ENCODE results near the gene GRK4. TPM values are rescaled to one million over a fixed set of nuclear protein-coding genes. Genes with fewer than 3 reads are reported as not detected.
"Not testable (repeated sequence)": the region's sequence is repeated elsewhere in the genome, so short reads cannot be mapped to it uniquely, and the experiment has no call there.

Gene GRK4
- total RNA-seq, 1 experiment from 2014 or later, result 3.8 TPM

DNA sequence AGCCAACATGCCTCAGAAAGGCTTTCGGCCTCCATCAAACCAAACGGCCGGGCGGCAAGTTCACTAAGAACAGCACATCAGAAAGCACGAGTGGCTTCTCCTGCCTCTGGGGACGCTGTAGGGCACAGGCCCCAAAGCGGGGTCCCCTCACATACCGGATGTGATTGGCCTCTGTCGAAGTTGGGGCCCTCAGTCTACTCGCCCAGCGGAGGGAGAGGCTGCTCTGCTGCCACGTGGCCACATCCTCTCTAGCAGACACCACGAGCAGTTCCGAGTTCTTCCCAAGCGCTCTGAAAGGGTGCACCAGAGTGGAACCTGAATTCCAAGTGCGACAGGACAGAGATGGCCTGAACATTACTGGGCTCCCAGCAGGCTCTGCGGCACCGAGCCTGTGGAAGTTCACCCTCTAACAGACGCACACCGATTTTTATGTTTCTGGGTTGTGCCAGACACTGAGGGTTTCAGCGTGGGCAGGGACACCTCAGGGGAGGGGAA, 21.3 kb upstream of the GRK4 start:
- no peak overlapping the region for H3K9ac ChIP-seq (ENCODE audit: low read length)
- no peaks in the 10 kb centered on the region for H3K79me2 ChIP-seq (ENCODE audit: low read length)
- H3K4me2 ChIP-seq (ENCODE audit: low read depth, low read length, poor library complexity, severe bottlenecking), result no peak overlapping the region
- H2AFZ ChIP-seq (ENCODE audit: low read length), result no peak overlapping the region
- 0 out of 2 replicates have a peak, but pooled peaks cover 13% of the 10 kb centered on the region for H4K20me1 ChIP-seq (ENCODE audit: insufficient read depth, low read depth, low read length)
- peaks cover 47% of the 10 kb centered on the region for H3K36me3 ChIP-seq (ENCODE audit: insufficient read depth, low read length)
- H3K4me1 ChIP-seq (ENCODE audit: low read length), result peaks cover 10% of the 10 kb centered on the region
- H3K4me3 ChIP-seq (ENCODE audit: low read length), result no peak overlapping the region
- no peaks in the 10 kb centered on the region for H3K9me2 ChIP-seq (replicated peaks; ENCODE audit: insufficient read depth, low read length)
- no peaks in the 10 kb centered on the region for H3K27me3 ChIP-seq (ENCODE audit: low read length)
- DNase-seq, result no peak
- no peaks in the 10 kb centered on the region for H3K9me3 ChIP-seq (ENCODE audit: low read length)
- no peak overlapping the region for H3K27ac ChIP-seq (ENCODE audit: low read length)

DNA sequence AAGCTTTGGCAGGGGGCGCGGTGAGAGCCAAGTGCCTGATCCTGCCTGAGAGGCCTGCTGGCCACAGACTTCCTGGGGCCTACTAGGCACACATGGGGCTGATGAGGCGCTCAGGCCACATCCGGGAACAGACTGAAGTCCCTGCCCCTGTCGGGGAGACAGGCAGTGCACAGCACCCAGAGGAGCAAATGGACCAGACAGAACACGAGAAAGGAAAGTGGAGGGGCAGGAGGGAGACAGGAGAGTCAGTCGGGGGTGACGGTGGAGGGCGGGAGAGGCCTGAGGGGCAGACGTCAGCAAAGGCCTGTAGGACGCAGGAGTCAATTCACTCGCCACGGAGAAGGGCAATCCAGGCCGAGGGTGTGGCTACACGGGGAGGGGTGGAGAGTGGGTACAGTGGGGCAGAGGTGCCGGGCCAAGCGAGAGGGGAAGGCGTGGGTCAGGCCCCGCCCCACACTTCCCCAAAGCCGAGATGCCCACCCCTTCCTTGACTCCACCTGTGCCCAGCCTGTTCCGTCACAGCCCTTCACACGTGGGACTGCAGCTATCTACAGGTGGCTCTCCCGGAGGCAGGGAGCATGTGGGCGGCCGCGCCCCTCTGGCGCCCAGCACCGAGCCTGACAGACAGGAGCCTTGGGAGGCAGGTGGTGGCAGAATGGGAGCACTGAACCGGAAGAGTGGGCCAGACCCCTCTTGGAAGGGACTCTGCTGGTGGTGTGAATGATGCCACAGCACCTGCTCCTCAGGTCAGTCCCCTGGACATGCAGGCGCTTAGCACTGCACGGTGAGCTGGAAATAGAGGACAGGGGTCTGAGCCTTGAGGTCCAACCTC, 20.6 kb upstream of the GRK4 start:
- no peak overlapping the region for H3K4me3 ChIP-seq (ENCODE audit: low read length)
- H3K9ac ChIP-seq (ENCODE audit: low read length), result no peak overlapping the region
- H3K27ac ChIP-seq (ENCODE audit: low read length), result no peak overlapping the region
- no peak overlapping the region for H3K4me2 ChIP-seq (ENCODE audit: low read depth, low read length, poor library complexity, severe bottlenecking)
- H3K36me3 ChIP-seq (ENCODE audit: insufficient read depth, low read length), result peaks cover 51% of the 10 kb centered on the region
- H3K79me2 ChIP-seq (ENCODE audit: low read length), result no peaks in the 10 kb centered on the region
- no peaks in the 10 kb centered on the region for H3K27me3 ChIP-seq (ENCODE audit: low read length)
- H4K20me1 ChIP-seq (ENCODE audit: insufficient read depth, low read depth, low read length), result peaks cover 13% of the 10 kb centered on the region; the same call in 1 of the 2 replicates
- DNase-seq, result no peak
- no peaks in the 10 kb centered on the region for H3K9me3 ChIP-seq (ENCODE audit: low read length)
- H3K9me2 ChIP-seq (replicated peaks; ENCODE audit: insufficient read depth, low read length), result no peaks in the 10 kb centered on the region
- H2AFZ ChIP-seq (ENCODE audit: low read length), result no peak overlapping the region
- peaks cover 3% of the 10 kb centered on the region for H3K4me1 ChIP-seq (ENCODE audit: low read length)

DNA sequence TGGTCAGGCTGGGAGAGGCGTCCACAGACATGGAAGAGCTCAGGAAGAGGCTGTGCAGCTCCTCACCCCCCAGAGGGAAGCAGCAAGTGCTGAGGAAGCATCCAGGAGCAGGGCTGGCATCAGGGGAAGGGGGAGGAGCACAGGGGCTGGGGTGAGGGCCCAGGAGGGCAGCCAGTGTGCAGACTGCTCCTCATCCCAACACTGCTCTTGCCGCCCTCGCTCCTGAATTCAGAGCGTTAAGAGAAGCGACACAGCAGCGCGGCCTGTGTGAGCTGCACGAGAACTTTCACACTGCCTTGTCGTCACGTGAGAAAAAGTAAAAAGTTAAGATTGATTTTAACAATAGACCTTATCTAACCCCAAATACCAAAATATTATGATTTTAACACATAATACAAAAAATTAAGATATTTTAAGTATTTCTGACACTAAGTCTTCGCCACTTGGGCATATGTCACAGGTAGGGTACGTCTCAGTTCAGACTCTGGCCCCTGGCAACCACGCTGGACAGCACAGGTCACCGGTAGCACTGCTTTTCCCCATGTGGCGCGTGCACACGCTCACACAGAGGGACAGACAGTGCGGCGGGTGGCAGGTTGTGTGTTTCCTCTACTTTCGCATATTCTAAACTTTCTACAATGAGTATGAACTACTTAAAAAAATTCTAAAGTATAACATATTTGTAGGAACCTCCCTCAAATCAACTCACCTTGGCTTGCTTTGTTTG, 19.8 kb upstream of the GRK4 start:
- H3K27ac ChIP-seq (ENCODE audit: low read length), result no peak overlapping the region

DNA sequence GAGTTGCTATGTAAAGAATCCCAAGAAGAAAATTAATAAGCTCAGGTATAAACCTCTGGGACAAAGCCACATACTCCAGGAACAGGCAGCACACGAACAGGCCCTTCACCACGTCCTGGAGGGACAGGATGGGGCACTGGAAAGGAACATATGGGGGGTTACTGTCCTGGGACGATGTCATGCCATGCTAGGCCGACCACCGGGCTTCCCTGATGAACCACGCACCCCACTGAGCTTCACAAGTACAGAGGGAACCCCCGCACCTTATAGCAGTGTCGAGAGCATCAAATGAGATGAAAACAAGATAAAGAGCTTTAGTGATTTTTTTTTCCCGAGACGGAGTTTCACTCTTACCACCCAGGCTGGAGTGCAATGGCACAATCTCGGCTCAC, 19.3 kb upstream of the GRK4 start:
- H3K9me3 ChIP-seq (ENCODE audit: low read length), result no peaks in the 10 kb centered on the region
- no peak overlapping the region for H2AFZ ChIP-seq (ENCODE audit: low read length)
- H3K4me2 ChIP-seq (ENCODE audit: low read depth, low read length, poor library complexity, severe bottlenecking), result no peak overlapping the region
- no peaks in the 10 kb centered on the region for H3K79me2 ChIP-seq (ENCODE audit: low read length)
- H3K9me2 ChIP-seq (replicated peaks; ENCODE audit: insufficient read depth, low read length), result no peaks in the 10 kb centered on the region
- H3K36me3 ChIP-seq (ENCODE audit: insufficient read depth, low read length), result peaks cover 53% of the 10 kb centered on the region
- peaks cover 17% of the 10 kb centered on the region; the same call in 1 of the 2 replicates for H4K20me1 ChIP-seq (ENCODE audit: insufficient read depth, low read depth, low read length)
- no peaks in the 10 kb centered on the region for H3K27me3 ChIP-seq (ENCODE audit: low read length)
- no peak overlapping the region for H3K27ac ChIP-seq (ENCODE audit: low read length)
- no peak overlapping the region for H3K4me3 ChIP-seq (ENCODE audit: low read length)
- no peak overlapping the region for H3K9ac ChIP-seq (ENCODE audit: low read length)
- H3K4me1 ChIP-seq (ENCODE audit: low read length), result no peaks in the 10 kb centered on the region
- DNase-seq, result no peak

More for the DNA sequence above, 19.8 kb upstream of the GRK4 start:
- Histone ChIP-seq H2AFZ (ENCODE audit: low read length) (no peak overlapping the region), H3K9me2 (replicated peaks; ENCODE audit: insufficient read depth, low read length) (no peaks in the 10 kb centered on the region), H3K9ac (ENCODE audit: low read length) (no peak overlapping the region), H3K9me3 (ENCODE audit: low read length) (no peaks in the 10 kb centered on the region), H3K4me1 (ENCODE audit: low read length) (no peaks in the 10 kb centered on the region), H3K36me3 (ENCODE audit: insufficient read depth, low read length) (peaks cover 52% of the 10 kb centered on the region), H3K4me2 (ENCODE audit: low read depth, low read length, poor library complexity, severe bottlenecking) (no peak overlapping the region), H4K20me1 (ENCODE audit: insufficient read depth, low read depth, low read length) (peaks cover 17% of the 10 kb centered on the region; the same call in 1 of the 2 replicates), H3K4me3 (ENCODE audit: low read length) (no peak overlapping the region), H3K79me2 (ENCODE audit: low read length) (no peaks in the 10 kb centered on the region), H3K27me3 (ENCODE audit: low read length) (no peaks in the 10 kb centered on the region)
- no peak for DNase-seq

DNA sequence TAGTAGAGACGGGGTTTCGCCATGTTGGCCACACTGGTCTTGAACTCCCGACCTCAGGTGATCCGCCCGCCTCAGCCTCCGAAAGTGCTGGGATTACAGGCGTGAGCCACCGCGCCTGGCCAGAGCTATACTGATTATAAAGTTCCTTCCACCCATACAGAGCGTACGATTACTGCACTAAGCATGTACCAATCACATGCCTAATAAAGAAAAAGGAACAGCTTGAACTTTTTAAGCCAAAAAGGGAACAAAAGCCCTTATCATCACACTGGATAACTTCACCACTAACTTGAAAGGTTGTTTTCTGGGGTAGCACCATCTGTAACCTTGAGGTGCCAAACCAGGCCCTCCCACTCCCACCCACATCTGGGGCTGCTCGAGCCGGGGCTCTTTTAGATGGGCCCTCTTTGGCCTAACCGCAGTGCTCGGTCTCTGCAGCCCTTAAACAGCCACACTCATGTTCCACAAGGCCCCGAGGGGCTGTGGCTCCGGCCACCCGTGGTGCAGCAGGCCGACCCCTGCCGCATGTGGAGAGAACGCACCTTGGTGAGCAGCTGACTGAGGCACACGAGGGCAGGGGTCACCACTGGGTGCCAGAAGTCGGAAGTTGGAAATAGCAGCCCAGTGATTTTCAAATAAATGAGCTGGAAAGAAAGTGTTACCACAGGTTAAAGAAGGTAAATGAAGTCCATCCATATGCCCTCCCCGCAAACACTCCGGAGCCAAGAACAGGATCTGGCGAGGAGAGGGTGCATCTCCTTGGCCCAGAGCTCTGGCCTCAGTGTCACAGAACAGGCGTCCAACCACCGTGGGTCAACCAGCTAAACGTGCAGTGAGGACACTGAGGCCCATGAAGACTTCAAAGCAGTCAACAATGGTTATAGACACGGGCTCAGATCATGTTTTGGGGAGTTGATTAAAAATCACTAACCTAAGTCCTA, 18.5 kb upstream of the GRK4 start:
- Histone ChIP-seq H3K9me3 (ENCODE audit: low read length) (no peaks in the 10 kb centered on the region), H3K27me3 (ENCODE audit: low read length) (no peaks in the 10 kb centered on the region), H3K79me2 (ENCODE audit: low read length) (0 out of 2 replicates have a peak, but pooled peaks cover 4% of the 10 kb centered on the region), H3K4me3 (ENCODE audit: low read length) (no peak overlapping the region), H3K4me1 (ENCODE audit: low read length) (no peaks in the 10 kb centered on the region), H3K9ac (ENCODE audit: low read length) (no peak overlapping the region), H2AFZ (ENCODE audit: low read length) (no peak overlapping the region), H3K27ac (ENCODE audit: low read length) (no peak overlapping the region), H3K4me2 (ENCODE audit: low read depth, low read length, poor library complexity, severe bottlenecking) (no peak overlapping the region), H4K20me1 (ENCODE audit: insufficient read depth, low read depth, low read length) (peaks cover 17% of the 10 kb centered on the region; the same call in 1 of the 2 replicates), H3K36me3 (ENCODE audit: insufficient read depth, low read length) (peaks cover 52% of the 10 kb centered on the region), H3K9me2 (replicated peaks; ENCODE audit: insufficient read depth, low read length) (no peaks in the 10 kb centered on the region)
- no peak for DNase-seq

DNA sequence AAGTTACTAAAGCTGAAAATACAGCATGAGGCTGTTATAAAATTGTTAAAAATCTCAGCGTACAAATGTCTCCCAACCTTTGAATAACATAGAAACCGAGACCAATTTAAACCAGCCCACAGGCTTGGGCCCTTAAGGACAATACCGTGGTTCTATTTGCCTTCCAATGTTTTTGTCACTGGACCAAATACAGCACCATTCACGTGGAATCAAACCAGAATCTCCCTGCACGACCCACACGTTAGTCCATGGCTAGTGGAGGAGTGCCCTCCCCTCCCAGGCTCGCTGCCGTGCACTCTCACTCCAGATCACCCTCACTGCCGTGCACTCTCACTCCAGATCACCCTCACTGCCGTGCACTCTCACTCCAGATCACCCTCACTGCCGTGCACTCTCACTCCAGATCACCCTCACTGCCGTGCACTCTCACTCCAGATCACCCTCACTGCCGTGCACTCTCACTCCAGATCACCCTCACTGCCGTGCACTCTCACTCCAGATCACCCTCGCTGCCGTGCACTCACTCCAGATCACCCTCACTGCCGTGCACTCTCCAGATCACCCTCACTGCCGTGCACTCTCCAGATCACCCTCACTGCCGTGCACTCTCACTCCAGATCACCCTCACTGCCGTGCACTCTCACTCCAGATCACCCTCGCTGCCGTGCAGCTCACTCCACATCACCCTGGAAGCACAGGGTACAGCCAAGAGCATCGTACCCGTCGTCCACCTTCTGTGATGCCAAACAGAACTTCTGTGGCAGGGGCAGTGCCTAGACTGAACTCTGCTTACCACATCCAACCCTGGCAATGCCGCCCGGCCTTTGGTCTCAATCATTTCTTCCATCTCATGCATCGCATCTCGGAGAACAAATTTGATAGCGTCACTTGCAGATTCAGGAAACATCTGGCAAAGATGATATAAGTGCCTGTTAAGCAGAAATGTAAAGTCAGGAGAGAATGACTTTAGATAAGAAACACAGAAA, 17.5 kb upstream of the GRK4 start:
- DNase-seq; H3K27me3 ChIP-seq (ENCODE audit: low read length); H3K4me2 ChIP-seq (ENCODE audit: low read depth, low read length, poor library complexity, severe bottlenecking); H3K4me1 ChIP-seq (ENCODE audit: low read length); H3K4me3 ChIP-seq (ENCODE audit: low read length); H3K9me2 ChIP-seq (replicated peaks; ENCODE audit: insufficient read depth, low read length); H3K9ac ChIP-seq (ENCODE audit: low read length); H3K79me2 ChIP-seq (ENCODE audit: low read length); H3K9me3 ChIP-seq (ENCODE audit: low read length); H3K27ac ChIP-seq (ENCODE audit: low read length); H2AFZ ChIP-seq (ENCODE audit: low read length): not testable (repeated sequence)
- Histone ChIP-seq H4K20me1 (ENCODE audit: insufficient read depth, low read depth, low read length) (peaks cover 13% of the 10 kb centered on the region; the same call in 1 of the 2 replicates), H3K36me3 (ENCODE audit: insufficient read depth, low read length) (peaks cover 57% of the 10 kb centered on the region)
